HepG2 (cell line): ENCODE results near the gene PDE4D.

Source experiments
- BRF2 ChIP-seq: sonication (generic); formaldehyde crosslinking; IDR thresholded peaks from 2 replicates; pipeline ENCODE4 v1.8.1; 2022; ENCODE audit warnings: mild to moderate bottlenecking, missing genetic modification reagents
- CBFB ChIP-seq: sonication (generic); formaldehyde crosslinking; IDR thresholded peaks from 2 replicates; pipeline ENCODE4 v1.4.0; 2020; ENCODE audit warnings: missing genetic modification reagents
- HNRNPL ChIP-seq: fragments of 200-400 bp; formaldehyde crosslinking; IDR thresholded peaks from 2 replicates; pipeline ENCODE4 v1.6.1; 2017; ENCODE audit warnings: mild to moderate bottlenecking, low read depth, low read length
- NR3C1 ChIP-seq: sonication (generic); formaldehyde crosslinking; IDR thresholded peaks from 2 replicates; pipeline ENCODE4 v1.4.0; 2020; ENCODE audit warnings: missing genetic modification reagents
- ZNF264 ChIP-seq: sonication (generic); formaldehyde crosslinking; IDR thresholded peaks from 2 replicates; pipeline ENCODE4 v1.4.0; 2020; ENCODE audit warnings: missing genetic modification reagents
- TF ChIP-seq, protein P1 (sequence below): sonication (generic); formaldehyde crosslinking; IDR thresholded peaks from 2 replicates; pipeline ENCODE4 v1.8.1; 2022; ENCODE audit warnings: low read depth, mild to moderate bottlenecking, missing genetic modification reagents
- TF ChIP-seq, protein P2 (sequence below): sonication (generic); formaldehyde crosslinking; IDR thresholded peaks from 2 replicates; pipeline ENCODE4 v1.5.0; 2020; ENCODE audit warnings: mild to moderate bottlenecking, missing genetic modification reagents, moderate library complexity

GRCh38 chr5:59198832-59199231 lies 694.7 kb downstream of the PDE4D start:
- TF ChIP-seq, protein P1, sequence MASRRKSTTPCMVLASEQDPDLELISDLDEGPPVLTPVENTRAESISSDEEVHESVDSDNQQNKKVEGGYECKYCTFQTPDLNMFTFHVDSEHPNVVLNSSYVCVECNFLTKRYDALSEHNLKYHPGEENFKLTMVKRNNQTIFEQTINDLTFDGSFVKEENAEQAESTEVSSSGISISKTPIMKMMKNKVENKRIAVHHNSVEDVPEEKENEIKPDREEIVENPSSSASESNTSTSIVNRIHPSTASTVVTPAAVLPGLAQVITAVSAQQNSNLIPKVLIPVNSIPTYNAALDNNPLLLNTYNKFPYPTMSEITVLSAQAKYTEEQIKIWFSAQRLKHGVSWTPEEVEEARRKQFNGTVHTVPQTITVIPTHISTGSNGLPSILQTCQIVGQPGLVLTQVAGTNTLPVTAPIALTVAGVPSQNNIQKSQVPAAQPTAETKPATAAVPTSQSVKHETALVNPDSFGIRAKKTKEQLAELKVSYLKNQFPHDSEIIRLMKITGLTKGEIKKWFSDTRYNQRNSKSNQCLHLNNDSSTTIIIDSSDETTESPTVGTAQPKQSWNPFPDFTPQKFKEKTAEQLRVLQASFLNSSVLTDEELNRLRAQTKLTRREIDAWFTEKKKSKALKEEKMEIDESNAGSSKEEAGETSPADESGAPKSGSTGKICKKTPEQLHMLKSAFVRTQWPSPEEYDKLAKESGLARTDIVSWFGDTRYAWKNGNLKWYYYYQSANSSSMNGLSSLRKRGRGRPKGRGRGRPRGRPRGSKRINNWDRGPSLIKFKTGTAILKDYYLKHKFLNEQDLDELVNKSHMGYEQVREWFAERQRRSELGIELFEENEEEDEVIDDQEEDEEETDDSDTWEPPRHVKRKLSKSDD (CRISPR knock-in tag) = no peak
- TF ChIP-seq ZNF264 (CRISPR knock-in tag) (no peak), CBFB (CRISPR knock-in tag) (no peak), BRF2 (no peak), NR3C1 (no peak), HNRNPL (no peak)
- TF ChIP-seq, protein P2, sequence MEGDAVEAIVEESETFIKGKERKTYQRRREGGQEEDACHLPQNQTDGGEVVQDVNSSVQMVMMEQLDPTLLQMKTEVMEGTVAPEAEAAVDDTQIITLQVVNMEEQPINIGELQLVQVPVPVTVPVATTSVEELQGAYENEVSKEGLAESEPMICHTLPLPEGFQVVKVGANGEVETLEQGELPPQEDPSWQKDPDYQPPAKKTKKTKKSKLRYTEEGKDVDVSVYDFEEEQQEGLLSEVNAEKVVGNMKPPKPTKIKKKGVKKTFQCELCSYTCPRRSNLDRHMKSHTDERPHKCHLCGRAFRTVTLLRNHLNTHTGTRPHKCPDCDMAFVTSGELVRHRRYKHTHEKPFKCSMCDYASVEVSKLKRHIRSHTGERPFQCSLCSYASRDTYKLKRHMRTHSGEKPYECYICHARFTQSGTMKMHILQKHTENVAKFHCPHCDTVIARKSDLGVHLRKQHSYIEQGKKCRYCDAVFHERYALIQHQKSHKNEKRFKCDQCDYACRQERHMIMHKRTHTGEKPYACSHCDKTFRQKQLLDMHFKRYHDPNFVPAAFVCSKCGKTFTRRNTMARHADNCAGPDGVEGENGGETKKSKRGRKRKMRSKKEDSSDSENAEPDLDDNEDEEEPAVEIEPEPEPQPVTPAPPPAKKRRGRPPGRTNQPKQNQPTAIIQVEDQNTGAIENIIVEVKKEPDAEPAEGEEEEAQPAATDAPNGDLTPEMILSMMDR (CRISPR knock-in tag) = no peak
